HEK293 (cell line): ENCODE results near the gene CCDC190.
"Not testable (repeated sequence)": the region's sequence is repeated elsewhere in the genome, so short reads cannot be mapped to it uniquely, and the experiment has no call there.

Experiments
- CTCF ChIA-PET: fragments of 350-600 bp; formaldehyde crosslinking; extraction: SDS; loops from one replicate; lab custom pipeline; 2021; ENCODE audit warnings: antibody characterized with exemption; lab: Yijun Ruan, JAX
- POLR2A ChIA-PET: fragments of 300-600 bp; formaldehyde crosslinking; extraction: SDS; loops from one replicate; lab custom pipeline; 2020; ENCODE audit warnings: antibody characterized with exemption, inconsistent platforms; lab: Yijun Ruan, JAX
- H3K27ac ChIP-seq: fragments of 200-500 bp; sonication (Bioruptor generic); 2 replicates; pipeline ENCODE4 v1.5.1; 2014; ENCODE audit warnings: low read depth, low read length, control low read depth, inconsistent platforms; ENCODE audit errors: extremely low read depth
- H3K36me3 ChIP-seq, 2 experiments: fragments of 200-500 bp in 1 of 2; sonication (Bioruptor generic) in 1 of 2; 1 replicate in 1 of 2; 2 replicates in 1 of 2; pipeline ENCODE4 v1.5.1; 2014 to 2017; ENCODE audit warnings: inconsistent platforms in 2 of 2, low read length in 2 of 2; ENCODE audit not compliant: control insufficient read depth in 2 of 2, insufficient read depth in 1 of 2
- H3K4me1 ChIP-seq: fragments of 200-500 bp; sonication (Bioruptor generic); 2 replicates; pipeline ENCODE4 v1.5.1; 2014; ENCODE audit warnings: mild to moderate bottlenecking, low read length, inconsistent platforms; ENCODE audit not compliant: control insufficient read depth, insufficient read depth
- H3K4me3 ChIP-seq: 2 replicates; pipeline ENCODE4 v1.5.1; 2011; ENCODE audit warnings: low read depth, mild to moderate bottlenecking, control low read depth, low read length, moderate library complexity
- H3K9me3 ChIP-seq: fragments of 200-500 bp; sonication (Bioruptor generic); 2 replicates; pipeline ENCODE4 v1.5.1; 2014; ENCODE audit warnings: low read depth, low read length, inconsistent platforms; ENCODE audit not compliant: control insufficient read depth, insufficient read depth
- KLF1 ChIP-seq: fragments of 450-650 bp; formaldehyde crosslinking; IDR thresholded peaks from 2 replicates; pipeline ENCODE4 v1.5.1; 2016; ENCODE audit warnings: missing biosample characterization, missing genetic modification characterization
- KLF10 ChIP-seq: fragments of 450-650 bp; IDR thresholded peaks from 2 replicates; pipeline ENCODE4 v1.5.1; 2018; ENCODE audit warnings: missing biosample characterization, mild to moderate bottlenecking, missing genetic modification characterization
- KLF16 ChIP-seq: fragments of 450-650 bp; formaldehyde crosslinking; IDR thresholded peaks from 2 replicates; pipeline ENCODE4 v1.5.1; 2017; ENCODE audit warnings: missing biosample characterization, missing genetic modification characterization
- YY2 ChIP-seq: fragments of 450-650 bp; formaldehyde crosslinking; IDR thresholded peaks from 2 replicates; pipeline ENCODE4 v1.5.1; 2016; ENCODE audit warnings: missing biosample characterization, missing genetic modification characterization
- ZBTB26 ChIP-seq: fragments of 450-650 bp; formaldehyde crosslinking; optimal IDR thresholded peaks from 2 replicates; pipeline ENCODE3; 2016; ENCODE audit warnings: missing biosample characterization, mild to moderate bottlenecking, missing genetic modification characterization
- ZFP37 ChIP-seq: fragments of 450-650 bp; formaldehyde crosslinking; IDR thresholded peaks from 2 replicates; pipeline ENCODE4 v1.5.1; 2016; ENCODE audit warnings: missing biosample characterization, missing genetic modification characterization
- ZNF146 ChIP-seq: fragments of 450-650 bp; formaldehyde crosslinking; IDR thresholded peaks from 2 replicates; pipeline ENCODE4 v1.5.1; 2016; ENCODE audit warnings: missing biosample characterization, missing genetic modification characterization
- ZNF426 ChIP-seq: fragments of 450-650 bp; formaldehyde crosslinking; IDR thresholded peaks from 2 replicates; pipeline ENCODE4 v1.5.1; 2017; ENCODE audit warnings: missing biosample characterization, missing genetic modification characterization, mild to moderate bottlenecking, inconsistent platforms, moderate library complexity
- ZNF433 ChIP-seq: fragments of 450-650 bp; formaldehyde crosslinking; IDR thresholded peaks from 2 replicates; pipeline ENCODE4 v1.5.1; 2016; ENCODE audit warnings: missing biosample characterization, missing genetic modification characterization, low read depth
- ZNF548 ChIP-seq: fragments of 450-650 bp; formaldehyde crosslinking; IDR thresholded peaks from 2 replicates; pipeline ENCODE4 v1.5.1; 2016; ENCODE audit warnings: missing biosample characterization, missing genetic modification characterization
- ZNF654 ChIP-seq: fragments of 450-650 bp; formaldehyde crosslinking; IDR thresholded peaks from 2 replicates; pipeline ENCODE4 v1.5.1; 2016; ENCODE audit warnings: low read depth, missing biosample characterization, missing genetic modification characterization
- ZNF76 ChIP-seq: fragments of 450-650 bp; formaldehyde crosslinking; IDR thresholded peaks from 2 replicates; pipeline ENCODE4; 2016; ENCODE audit warnings: low read depth, missing biosample characterization, missing genetic modification characterization, borderline replicate concordance
- ZNF776 ChIP-seq: fragments of 450-650 bp; formaldehyde crosslinking; IDR thresholded peaks from 2 replicates; pipeline ENCODE4 v1.5.0; 2017; ENCODE audit warnings: missing biosample characterization, missing genetic modification characterization, borderline replicate concordance
- ZSCAN23 ChIP-seq: fragments of 450-650 bp; formaldehyde crosslinking; IDR thresholded peaks from 2 replicates; pipeline ENCODE4 v1.5.1; 2016; ENCODE audit warnings: missing biosample characterization, missing genetic modification characterization
- ZSCAN5A ChIP-seq: fragments of 450-650 bp; formaldehyde crosslinking; IDR thresholded peaks from 2 replicates; pipeline ENCODE4 v1.5.1; 2016; ENCODE audit warnings: missing biosample characterization, missing genetic modification characterization
- TF ChIP-seq, protein P1 (sequence below): fragments of 450-650 bp; formaldehyde crosslinking; IDR thresholded peaks from 2 replicates; pipeline ENCODE4 v1.5.1; 2017; ENCODE audit warnings: missing biosample characterization, missing genetic modification characterization
- TF ChIP-seq, protein P2 (sequence below): fragments of 450-650 bp; formaldehyde crosslinking; IDR thresholded peaks from 2 replicates; pipeline ENCODE4 v1.5.1; 2016; ENCODE audit warnings: missing biosample characterization, missing genetic modification characterization
- TF ChIP-seq, protein P3 (sequence below): fragments of 450-650 bp; IDR thresholded peaks from 2 replicates; pipeline ENCODE4 v1.5.1; 2018; ENCODE audit warnings: missing biosample characterization, missing genetic modification characterization

CCDC190 gene

DNA sequence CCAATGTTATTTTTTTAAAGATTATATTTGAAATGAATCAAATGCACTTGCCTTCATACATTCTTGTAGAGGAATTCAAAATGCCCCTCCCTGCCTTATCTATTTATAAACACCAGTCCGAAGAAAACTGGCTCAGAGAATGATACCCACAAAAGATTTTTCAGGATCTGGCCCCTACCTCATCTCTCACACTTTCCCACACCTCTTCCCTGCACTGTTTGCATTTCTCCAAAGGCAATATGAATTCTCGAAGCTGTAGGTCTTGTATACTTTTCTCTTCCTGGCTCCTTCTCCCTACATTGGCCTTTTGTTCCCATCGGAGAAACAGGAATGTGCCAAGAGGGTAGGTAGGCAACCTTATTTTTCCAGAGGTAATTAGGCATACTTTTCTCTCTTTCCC lies 12.0 kb upstream of the CCDC190 start:
- H3K27ac ChIP-seq, result no peak overlapping the region
- TF ChIP-seq ZNF76 (no peak), ZBTB26 (tag by site-specific recombination) (no peak)
- ChIA-PET POLR2A (no interaction called here), CTCF (interaction anchor here (0.6 to 1.7 kb wide), 4 partner anchors 14 to 290 kb away, joined by 3 to 5 read pairs (median 4); no protein-coding TSS in a partner anchor)
- H3K4me3 ChIP-seq, result no peak overlapping the region
- H3K9me3 ChIP-seq, result no peaks in the 10 kb centered on the region
- no peaks in the 10 kb centered on the region for H3K4me1 ChIP-seq
- H3K36me3 ChIP-seq, result no peaks in the 10 kb centered on the region

DNA sequence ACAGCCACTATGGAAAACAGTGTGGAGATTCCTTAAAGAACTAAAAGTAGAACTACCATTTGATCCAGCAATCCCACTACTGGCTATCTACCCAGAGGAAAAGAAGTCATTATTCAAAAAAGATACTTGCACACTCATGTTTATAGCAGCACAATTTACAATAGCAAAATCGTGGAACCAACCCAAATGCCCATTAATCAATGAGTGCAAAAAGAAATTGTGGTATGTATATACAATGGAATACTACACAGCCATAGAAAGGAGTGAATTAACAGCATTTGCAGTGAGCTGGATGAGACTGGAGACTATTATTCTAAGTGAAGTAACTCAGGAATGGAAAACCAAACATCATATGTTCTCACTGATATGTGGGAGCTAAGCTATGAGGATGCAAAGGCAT lies 10.4 kb upstream of the CCDC190 start:
- H3K27ac ChIP-seq, H3K9me3 ChIP-seq, H3K4me3 ChIP-seq, POLR2A ChIA-PET, H3K4me1 ChIP-seq, H3K36me3 ChIP-seq: not testable (repeated sequence)
- CTCF ChIA-PET, result interaction anchor here (1.2 kb wide), 1 partner anchor 18 kb away, joined by 4 read pairs; no protein-coding TSS in a partner anchor

GRCh38 chr1:162868972-162869371 lies 8.0 kb upstream of the CCDC190 start:
- CTCF ChIA-PET, result interaction anchor here (0.7 to 1.5 kb wide), 4 partner anchors 11 to 202 kb away, joined by 3 to 6 read pairs (median 4); no protein-coding TSS in a partner anchor
- TF ChIP-seq, protein P1, sequence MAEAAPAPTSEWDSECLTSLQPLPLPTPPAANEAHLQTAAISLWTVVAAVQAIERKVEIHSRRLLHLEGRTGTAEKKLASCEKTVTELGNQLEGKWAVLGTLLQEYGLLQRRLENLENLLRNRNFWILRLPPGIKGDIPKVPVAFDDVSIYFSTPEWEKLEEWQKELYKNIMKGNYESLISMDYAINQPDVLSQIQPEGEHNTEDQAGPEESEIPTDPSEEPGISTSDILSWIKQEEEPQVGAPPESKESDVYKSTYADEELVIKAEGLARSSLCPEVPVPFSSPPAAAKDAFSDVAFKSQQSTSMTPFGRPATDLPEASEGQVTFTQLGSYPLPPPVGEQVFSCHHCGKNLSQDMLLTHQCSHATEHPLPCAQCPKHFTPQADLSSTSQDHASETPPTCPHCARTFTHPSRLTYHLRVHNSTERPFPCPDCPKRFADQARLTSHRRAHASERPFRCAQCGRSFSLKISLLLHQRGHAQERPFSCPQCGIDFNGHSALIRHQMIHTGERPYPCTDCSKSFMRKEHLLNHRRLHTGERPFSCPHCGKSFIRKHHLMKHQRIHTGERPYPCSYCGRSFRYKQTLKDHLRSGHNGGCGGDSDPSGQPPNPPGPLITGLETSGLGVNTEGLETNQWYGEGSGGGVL (tag by site-specific recombination), result no peak
- TF ChIP-seq ZNF776 (tag by site-specific recombination) (no peak), ZNF433 (no peak), KLF1 (peak; percentile 35; the same call in 1 of the 2 replicates)
- TF ChIP-seq, protein P2, sequence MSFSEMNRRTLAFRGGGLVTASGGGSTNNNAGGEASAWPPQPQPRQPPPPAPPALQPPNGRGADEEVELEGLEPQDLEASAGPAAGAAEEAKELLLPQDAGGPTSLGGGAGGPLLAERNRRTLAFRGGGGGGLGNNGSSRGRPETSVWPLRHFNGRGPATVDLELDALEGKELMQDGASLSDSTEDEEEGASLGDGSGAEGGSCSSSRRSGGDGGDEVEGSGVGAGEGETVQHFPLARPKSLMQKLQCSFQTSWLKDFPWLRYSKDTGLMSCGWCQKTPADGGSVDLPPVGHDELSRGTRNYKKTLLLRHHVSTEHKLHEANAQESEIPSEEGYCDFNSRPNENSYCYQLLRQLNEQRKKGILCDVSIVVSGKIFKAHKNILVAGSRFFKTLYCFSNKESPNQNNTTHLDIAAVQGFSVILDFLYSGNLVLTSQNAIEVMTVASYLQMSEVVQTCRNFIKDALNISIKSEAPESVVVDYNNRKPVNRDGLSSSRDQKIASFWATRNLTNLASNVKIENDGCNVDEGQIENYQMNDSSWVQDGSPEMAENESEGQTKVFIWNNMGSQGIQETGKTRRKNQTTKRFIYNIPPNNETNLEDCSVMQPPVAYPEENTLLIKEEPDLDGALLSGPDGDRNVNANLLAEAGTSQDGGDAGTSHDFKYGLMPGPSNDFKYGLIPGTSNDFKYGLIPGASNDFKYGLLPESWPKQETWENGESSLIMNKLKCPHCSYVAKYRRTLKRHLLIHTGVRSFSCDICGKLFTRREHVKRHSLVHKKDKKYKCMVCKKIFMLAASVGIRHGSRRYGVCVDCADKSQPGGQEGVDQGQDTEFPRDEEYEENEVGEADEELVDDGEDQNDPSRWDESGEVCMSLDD (tag by site-specific recombination), result no peak
- Histone ChIP-seq H3K36me3 (no peaks in the 10 kb centered on the region), H3K27ac (no peak overlapping the region), H3K4me1 (no peaks in the 10 kb centered on the region), H3K4me3 (no peak overlapping the region), H3K9me3 (no peaks in the 10 kb centered on the region)
- POLR2A ChIA-PET, result no interaction called here

- Histone ChIP-seq H3K4me3 (no peak overlapping the region), H3K27ac (no peak overlapping the region), H3K4me1 (peaks cover 2% of the 10 kb centered on the region), H3K36me3 (no peaks in the 10 kb centered on the region), H3K9me3 (no peaks in the 10 kb centered on the region)
- ChIA-PET POLR2A (no interaction called here), CTCF (interaction anchor here (0.6 to 2.7 kb wide), 4 partner anchors 8 to 313 kb away, joined by 3 to 12 read pairs (median 8); no protein-coding TSS in a partner anchor)
- TF ChIP-seq ZNF426 (tag by site-specific recombination), result no peak
- TF ChIP-seq KLF10, result no peak
- TF ChIP-seq ZSCAN23 (tag by site-specific recombination), result no peak
- no peak for TF ChIP-seq ZNF654 (tag by site-specific recombination)
- no peak for TF ChIP-seq KLF16
- TF ChIP-seq ZNF548 (tag by site-specific recombination), result no peak
- TF ChIP-seq ZNF146 (tag by site-specific recombination), result no peak
- no peak for TF ChIP-seq ZSCAN5A
- TF ChIP-seq, protein P3, sequence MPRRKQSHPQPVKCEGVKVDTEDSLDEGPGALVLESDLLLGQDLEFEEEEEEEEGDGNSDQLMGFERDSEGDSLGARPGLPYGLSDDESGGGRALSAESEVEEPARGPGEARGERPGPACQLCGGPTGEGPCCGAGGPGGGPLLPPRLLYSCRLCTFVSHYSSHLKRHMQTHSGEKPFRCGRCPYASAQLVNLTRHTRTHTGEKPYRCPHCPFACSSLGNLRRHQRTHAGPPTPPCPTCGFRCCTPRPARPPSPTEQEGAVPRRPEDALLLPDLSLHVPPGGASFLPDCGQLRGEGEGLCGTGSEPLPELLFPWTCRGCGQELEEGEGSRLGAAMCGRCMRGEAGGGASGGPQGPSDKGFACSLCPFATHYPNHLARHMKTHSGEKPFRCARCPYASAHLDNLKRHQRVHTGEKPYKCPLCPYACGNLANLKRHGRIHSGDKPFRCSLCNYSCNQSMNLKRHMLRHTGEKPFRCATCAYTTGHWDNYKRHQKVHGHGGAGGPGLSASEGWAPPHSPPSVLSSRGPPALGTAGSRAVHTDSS, result no peak
- TF ChIP-seq ZFP37 (tag by site-specific recombination), result no peak
- TF ChIP-seq YY2 (tag by site-specific recombination), result no peak
Measured at GRCh38 chr1:162861625-162862024, 650 bp upstream of the CCDC190 start.
